Measurements from ENCODE around the gene PALLD.
"Not testable (repeated sequence)": the region's sequence is repeated elsewhere in the genome, so short reads cannot be mapped to it uniquely, and the experiment has no call there.

The PALLD gene

GRCh38 chr4:168696280-168696679 lies 199.4 kb downstream of the PALLD start:
- TF ChIP-seq CTCF (conservative IDR thresholded peaks at IDR 0.05; ENCODE audit: low read depth, low read length), result no peak
- DNase-seq (ENCODE audit: low read depth), result no peak
- no peak overlapping the region for H3K4me3 ChIP-seq (ENCODE audit: low read length)

DNA sequence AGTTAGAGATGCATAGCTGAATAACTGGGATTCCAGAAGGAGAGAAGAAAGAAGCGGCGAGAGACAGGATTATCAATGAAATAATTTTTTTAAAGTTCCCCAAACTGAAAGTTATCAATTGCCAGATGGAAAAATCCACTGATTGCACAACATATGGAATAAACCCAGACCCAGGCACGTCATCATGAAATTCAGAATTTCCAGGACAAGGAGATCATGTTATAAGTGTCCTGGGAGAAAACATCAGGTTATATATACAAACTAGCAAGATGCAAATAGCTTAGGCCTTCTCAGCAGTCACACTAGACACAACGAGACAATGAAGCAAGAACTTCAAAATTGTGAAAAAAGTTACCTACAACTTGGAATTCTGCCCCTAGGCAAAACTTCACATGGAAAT lies 200.0 kb downstream of the PALLD start:
- H3K4me3 ChIP-seq (ENCODE audit: low read length), result no peak overlapping the region
- TF ChIP-seq CTCF (conservative IDR thresholded peaks at IDR 0.05; ENCODE audit: low read depth, low read length), result no peak
- DNase-seq (ENCODE audit: low read depth), result no peak

DNA sequence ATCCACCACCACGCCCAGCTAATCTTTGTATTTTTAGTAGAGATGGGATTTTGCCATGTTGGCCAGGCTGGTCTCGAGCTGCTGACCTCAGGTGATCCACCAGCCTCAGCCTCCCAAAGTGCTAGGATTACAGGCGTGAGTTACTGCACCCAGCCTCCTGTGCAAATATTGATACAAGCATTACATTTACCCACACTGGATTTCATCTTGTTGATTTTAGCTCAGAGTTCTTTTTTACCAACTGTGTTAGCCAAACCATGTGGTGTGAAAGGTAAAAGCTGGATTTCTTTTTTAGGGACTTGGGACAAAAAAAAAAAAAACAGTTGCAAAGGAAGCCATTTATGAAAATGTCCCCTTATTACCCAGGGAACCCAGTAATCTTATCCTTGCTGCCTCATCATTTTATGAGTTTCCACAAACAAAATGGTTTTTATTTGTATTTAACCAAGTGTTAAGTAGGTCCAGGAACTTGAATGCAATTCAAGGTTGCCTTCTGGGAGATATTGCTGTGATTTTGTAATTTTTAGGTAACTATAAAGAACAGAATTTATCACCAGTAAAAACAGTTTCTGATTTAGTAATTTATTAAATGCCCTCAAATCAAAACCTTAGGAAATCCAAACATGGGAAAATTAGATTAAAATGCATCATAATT lies 202.5 kb downstream of the PALLD start:
- no peak for DNase-seq (ENCODE audit: low read depth)
- TF ChIP-seq CTCF (conservative IDR thresholded peaks at IDR 0.05; ENCODE audit: low read depth, low read length), result no peak
- no peak overlapping the region for H3K4me3 ChIP-seq (ENCODE audit: low read length)

GRCh38 chr4:168701061-168701460 lies 204.2 kb downstream of the PALLD start:
- H3K4me3 ChIP-seq (ENCODE audit: low read length), result no peak overlapping the region
- TF ChIP-seq CTCF (conservative IDR thresholded peaks at IDR 0.05; ENCODE audit: low read depth, low read length), result no peak
- no peak for DNase-seq (ENCODE audit: low read depth)

DNA sequence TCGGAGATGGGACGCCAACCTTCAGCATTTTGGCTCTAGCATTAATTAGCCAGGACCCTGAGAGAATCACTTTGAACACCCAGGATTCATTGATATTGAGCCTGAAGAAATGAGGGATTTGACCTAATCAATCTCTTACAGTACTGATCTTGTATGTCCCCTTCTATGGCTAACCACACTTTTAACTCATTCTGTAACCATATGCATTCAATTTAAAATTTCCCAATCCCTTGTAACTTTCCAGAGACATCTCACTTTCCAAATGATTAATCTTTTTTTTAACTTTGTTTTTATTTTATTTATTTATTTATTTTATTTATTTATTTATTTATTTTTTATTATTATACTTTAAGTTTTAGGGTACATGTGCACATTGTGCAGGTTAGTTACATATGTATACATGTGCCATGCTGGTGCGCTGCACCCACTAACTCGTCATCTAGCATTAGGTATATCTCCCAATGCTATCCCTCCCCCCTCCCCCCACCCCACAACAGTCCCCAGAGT lies 205.8 kb downstream of the PALLD start:
- not testable (repeated sequence) for H3K4me3 ChIP-seq (ENCODE audit: low read length); DNase-seq (ENCODE audit: low read depth)

DNA sequence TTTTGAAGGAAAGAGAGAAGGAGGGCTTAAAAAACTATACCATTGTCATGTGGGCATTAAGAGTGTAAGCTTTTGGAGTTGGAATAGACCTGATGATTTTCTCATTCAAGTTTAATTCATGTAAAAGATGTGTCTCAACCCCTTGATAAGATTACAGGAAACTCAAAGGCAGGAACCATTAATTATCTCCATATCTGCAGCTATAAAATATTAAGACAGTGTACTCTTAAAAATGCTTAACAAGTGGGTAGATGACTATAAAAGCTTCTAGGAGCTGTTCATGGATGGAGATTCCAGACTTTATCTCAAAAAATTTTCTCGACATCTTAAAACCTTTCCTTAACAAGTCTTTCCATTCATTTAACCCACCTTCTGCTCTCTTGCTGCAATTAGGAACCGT lies 208.3 kb downstream of the PALLD start:
- no peak for TF ChIP-seq CTCF (conservative IDR thresholded peaks at IDR 0.05; ENCODE audit: low read depth, low read length)
- DNase-seq (ENCODE audit: low read depth), result no peak
- H3K4me3 ChIP-seq (ENCODE audit: low read length), result no peak overlapping the region

DNA sequence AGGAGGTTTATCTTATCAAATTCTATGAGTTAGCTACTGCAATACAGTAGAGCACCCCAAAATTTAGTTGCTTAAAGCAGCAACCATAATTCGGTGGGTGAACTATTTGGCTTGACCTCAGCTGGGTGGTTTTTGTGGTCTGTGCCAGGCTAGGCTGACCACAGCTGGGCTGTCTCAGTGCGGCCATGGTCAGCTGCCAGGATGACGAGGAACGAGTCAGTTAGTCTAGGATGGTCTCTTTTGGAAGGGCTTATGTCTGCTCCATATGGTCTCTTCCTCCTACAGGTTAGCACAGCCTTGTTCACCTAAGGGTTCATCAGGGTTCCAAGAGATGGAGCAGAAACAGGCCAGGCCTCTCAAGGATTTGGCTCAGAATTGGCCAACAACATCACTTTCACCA lies 210.4 kb downstream of the PALLD start:
- TF ChIP-seq CTCF (conservative IDR thresholded peaks at IDR 0.05; ENCODE audit: low read depth, low read length), result no peak
- DNase-seq (ENCODE audit: low read depth), result no peak
- H3K4me3 ChIP-seq (ENCODE audit: low read length), result no peak overlapping the region

Measured in retinal pigment epithelial cell (primary cell).